Smooth muscle cell (in vitro differentiated cells): ENCODE measurements around the gene NPIPB6. TPM values are rescaled to one million over a fixed set of nuclear protein-coding genes. Genes with fewer than 3 reads are reported as not detected.

ENCODE experiments used
- DNase-seq: peaks from one replicate; lab custom pipeline; 2025; ENCODE audit not compliant: unreplicated experiment; lab: John Stamatoyannopoulos, UW
- H2AFZ ChIP-seq: fragments of 200-600 bp; sonication (generic); 2 replicates; pipeline ENCODE4 v1.6.0; 2016; ENCODE audit warnings: antibody characterized with exemption, low read depth, mild to moderate bottlenecking
- H3F3A ChIP-seq: fragments of 200-600 bp; sonication (generic); 2 replicates; pipeline ENCODE4 v1.6.0; 2017; ENCODE audit warnings: antibody characterized with exemption, low read depth
- H3K27ac ChIP-seq: fragments of 200-600 bp; sonication (generic); 2 replicates; pipeline ENCODE4 v1.5.1; 2016; ENCODE audit warnings: low read depth, mild to moderate bottlenecking
- H3K27me3 ChIP-seq: fragments of 200-600 bp; sonication (generic); 2 replicates; pipeline ENCODE4 v1.6.1; 2016; ENCODE audit warnings: low read depth, mild to moderate bottlenecking
- H3K36me3 ChIP-seq: fragments of 200-600 bp; sonication (generic); 2 replicates; pipeline ENCODE4 v1.5.1; 2016; ENCODE audit warnings: low read depth
- H3K4me1 ChIP-seq: fragments of 200-600 bp; sonication (generic); 2 replicates; pipeline ENCODE4 v1.5.1; 2016; ENCODE audit warnings: low read depth
- H3K4me2 ChIP-seq: fragments of 200-600 bp; sonication (generic); 2 replicates; pipeline ENCODE4 v1.6.0; 2016; ENCODE audit warnings: mild to moderate bottlenecking
- H3K4me3 ChIP-seq: fragments of 200-600 bp; sonication (generic); 2 replicates; pipeline ENCODE4 v1.5.1; 2016; ENCODE audit warnings: mild to moderate bottlenecking
- H3K79me2 ChIP-seq: fragments of 200-600 bp; sonication (generic); 2 replicates; pipeline ENCODE4 v1.6.0; 2016; ENCODE audit warnings: low read depth, mild to moderate bottlenecking
- H3K9ac ChIP-seq: fragments of 200-600 bp; sonication (generic); 2 replicates; pipeline ENCODE4 v1.6.0; 2016; ENCODE audit warnings: low read depth
- H3K9me3 ChIP-seq: fragments of 200-600 bp; sonication (generic); replicated peaks from 2 replicates; pipeline ENCODE4 v1.5.1; 2016; ENCODE audit warnings: low read depth
- H4K20me1 ChIP-seq: fragments of 200-600 bp; sonication (generic); 2 replicates; pipeline ENCODE4 v1.6.0; 2016; ENCODE audit warnings: low read depth
- WGBS: methylation state at CpG from one replicate; pipeline ENCODE4 v1.1.7; 2016; ENCODE audit warnings: low lambda C conversion rate; 5-methylcytosine and 5-hydroxymethylcytosine counted together
- polyA plus RNA-seq: library from polyadenylated mRNA; unstranded; fragments of >200 nt; fragmentation: Nextera tagmentation; extraction: Ambion mirVana; gene quantifications from 2 replicates; pipeline ENCODE4 v1.2.1, GENCODE V29; 2016
- total RNA-seq: library from RNA; depleted of rRNA; stranded (reverse); fragments of >200 nt; gene quantifications from 2 replicates; pipeline ENCODE4 v1.2.3, GENCODE V29; 2014
- TF ChIP-seq, protein P1 (sequence below): fragments of 200-600 bp; sonication (generic); IDR thresholded peaks from 2 replicates; pipeline ENCODE4 v1.5.1; 2017; ENCODE audit warnings: borderline replicate concordance, mild to moderate bottlenecking, antibody characterized with exemption; ENCODE audit not compliant: insufficient read depth, poor library complexity, severe bottlenecking

The NPIPB6 gene
- total and polyA plus RNA-seq, 2 experiments from 2014 or later, result 0.17 to 0.22 TPM

DNA sequence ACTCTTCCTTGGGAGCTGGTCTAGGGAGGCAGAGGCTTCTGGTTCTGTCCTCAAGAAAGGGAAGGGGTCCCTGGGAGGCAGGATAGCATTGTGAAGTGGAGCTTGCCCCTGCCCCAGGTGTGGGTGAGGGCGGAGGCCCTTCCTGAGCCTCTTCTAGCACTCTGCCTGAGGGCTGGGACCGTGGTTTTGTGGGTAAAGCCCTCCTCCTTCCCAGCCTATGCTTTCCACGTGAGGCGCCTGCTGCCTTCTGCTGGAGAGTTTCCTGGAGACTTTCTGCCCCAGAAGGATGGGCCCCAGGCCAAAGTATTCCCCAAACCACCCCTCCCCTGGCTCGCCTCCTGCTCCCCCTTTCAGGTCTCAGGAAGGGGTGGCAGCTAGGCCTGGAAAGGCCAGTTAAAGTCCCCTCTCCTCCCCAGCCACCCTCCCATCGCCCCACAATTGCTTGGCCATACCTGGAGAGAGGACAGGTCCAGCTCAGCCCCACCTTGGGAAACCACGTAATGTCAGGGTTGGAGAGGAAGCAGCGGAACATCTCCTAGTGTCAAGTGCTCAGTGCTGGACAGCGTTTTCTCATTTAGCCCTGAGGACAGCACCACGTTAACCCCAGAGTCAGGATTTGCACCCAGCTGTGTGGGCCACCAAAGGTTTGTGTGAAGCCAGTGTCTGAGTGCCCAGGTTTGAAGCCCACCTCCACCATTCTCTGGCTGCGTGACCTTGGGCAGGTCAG, 65.4 kb downstream of the NPIPB6 start:
- no peak overlapping the region for H3K4me3 ChIP-seq
- no peaks in the 10 kb centered on the region for H3K36me3 ChIP-seq
- H3K79me2 ChIP-seq, result no peaks in the 10 kb centered on the region
- H3K9ac ChIP-seq, result no peak overlapping the region
- DNase-seq, result no peak
- no peaks in the 10 kb centered on the region for H3K9me3 ChIP-seq
- H3K27me3 ChIP-seq, result peaks cover 11% of the 10 kb centered on the region
- TF ChIP-seq, protein P1, sequence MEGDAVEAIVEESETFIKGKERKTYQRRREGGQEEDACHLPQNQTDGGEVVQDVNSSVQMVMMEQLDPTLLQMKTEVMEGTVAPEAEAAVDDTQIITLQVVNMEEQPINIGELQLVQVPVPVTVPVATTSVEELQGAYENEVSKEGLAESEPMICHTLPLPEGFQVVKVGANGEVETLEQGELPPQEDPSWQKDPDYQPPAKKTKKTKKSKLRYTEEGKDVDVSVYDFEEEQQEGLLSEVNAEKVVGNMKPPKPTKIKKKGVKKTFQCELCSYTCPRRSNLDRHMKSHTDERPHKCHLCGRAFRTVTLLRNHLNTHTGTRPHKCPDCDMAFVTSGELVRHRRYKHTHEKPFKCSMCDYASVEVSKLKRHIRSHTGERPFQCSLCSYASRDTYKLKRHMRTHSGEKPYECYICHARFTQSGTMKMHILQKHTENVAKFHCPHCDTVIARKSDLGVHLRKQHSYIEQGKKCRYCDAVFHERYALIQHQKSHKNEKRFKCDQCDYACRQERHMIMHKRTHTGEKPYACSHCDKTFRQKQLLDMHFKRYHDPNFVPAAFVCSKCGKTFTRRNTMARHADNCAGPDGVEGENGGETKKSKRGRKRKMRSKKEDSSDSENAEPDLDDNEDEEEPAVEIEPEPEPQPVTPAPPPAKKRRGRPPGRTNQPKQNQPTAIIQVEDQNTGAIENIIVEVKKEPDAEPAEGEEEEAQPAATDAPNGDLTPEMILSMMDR, result no peak
- no peak overlapping the region for H3K27ac ChIP-seq
- H2AFZ ChIP-seq, result no peak overlapping the region
- no peaks in the 10 kb centered on the region for H3F3A ChIP-seq
- no peak overlapping the region for H3K4me2 ChIP-seq
- 68% methylated on average over 10 of the region's 11 CpGs for WGBS
- no peaks in the 10 kb centered on the region for H3K4me1 ChIP-seq
- H4K20me1 ChIP-seq, result peaks cover 37% of the 10 kb centered on the region

DNA sequence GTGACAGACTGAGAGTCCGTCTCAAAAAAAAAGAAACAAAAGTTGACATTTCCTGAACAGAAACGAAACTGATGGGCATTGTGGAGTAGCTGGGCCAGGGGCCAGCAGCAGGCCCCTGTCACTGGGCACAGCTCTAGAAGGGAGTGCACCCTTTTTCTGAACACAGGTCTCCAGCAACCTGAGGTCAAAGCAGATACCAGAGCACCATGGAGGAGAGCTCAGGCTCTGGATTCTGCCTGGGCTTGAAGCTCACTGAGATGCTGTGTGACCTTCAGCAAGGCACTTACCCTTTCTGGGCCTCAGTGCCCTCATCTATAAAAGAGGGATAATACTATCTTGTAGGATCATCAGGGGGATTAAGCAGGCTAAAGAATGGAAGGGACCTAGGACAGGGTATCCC, 66.0 kb downstream of the NPIPB6 start:
- H3K27ac ChIP-seq, result no peak overlapping the region

DNA sequence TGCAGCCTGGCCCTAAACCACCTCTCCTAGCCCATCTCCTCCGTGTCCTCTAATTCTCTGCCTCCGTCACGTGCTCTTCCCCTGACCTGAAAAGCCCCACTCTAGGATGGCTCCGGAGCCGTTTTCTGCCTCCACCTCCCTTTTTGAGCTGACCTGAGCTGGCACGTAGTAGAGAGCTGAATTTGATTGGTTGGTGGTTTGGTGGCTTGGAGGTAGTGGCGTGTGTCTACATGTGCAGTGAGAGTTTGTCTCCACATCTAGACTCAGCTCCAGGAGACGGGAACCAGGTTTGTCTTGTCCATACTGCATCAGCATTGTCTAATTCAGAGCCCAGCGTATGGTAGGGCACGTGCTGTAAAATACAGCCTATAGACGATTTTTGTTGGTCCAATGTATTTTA, 68.0 kb downstream of the NPIPB6 start:
- Histone ChIP-seq H3K4me1 (no peaks in the 10 kb centered on the region), H3K4me2 (no peak overlapping the region), H3K27me3 (peaks cover 16% of the 10 kb centered on the region), H3K4me3 (no peak overlapping the region), H3K79me2 (no peaks in the 10 kb centered on the region), H3K9me3 (no peaks in the 10 kb centered on the region), H3K9ac (no peak overlapping the region), H4K20me1 (peaks cover 23% of the 10 kb centered on the region), H2AFZ (no peak overlapping the region), H3K36me3 (no peaks in the 10 kb centered on the region), H3F3A (no peaks in the 10 kb centered on the region), H3K27ac (no peak overlapping the region)
- no peak for DNase-seq
- 89% methylated on average over 11 of the region's 11 CpGs for WGBS
- TF ChIP-seq, protein P1, result no peak

More for the DNA sequence above, 66.0 kb downstream of the NPIPB6 start:
- 100% methylated on average over 2 of the region's 2 CpGs for WGBS
- Histone ChIP-seq H4K20me1 (peaks cover 37% of the 10 kb centered on the region), H3K9me3 (no peaks in the 10 kb centered on the region), H3K9ac (no peak overlapping the region), H2AFZ (no peak overlapping the region), H3K4me1 (no peaks in the 10 kb centered on the region), H3K36me3 (no peaks in the 10 kb centered on the region), H3K4me3 (no peak overlapping the region), H3K79me2 (no peaks in the 10 kb centered on the region), H3K4me2 (no peak overlapping the region), H3K27me3 (peaks cover 16% of the 10 kb centered on the region), H3F3A (no peaks in the 10 kb centered on the region)
- no peak for DNase-seq
- TF ChIP-seq, protein P1, result no peak

DNA sequence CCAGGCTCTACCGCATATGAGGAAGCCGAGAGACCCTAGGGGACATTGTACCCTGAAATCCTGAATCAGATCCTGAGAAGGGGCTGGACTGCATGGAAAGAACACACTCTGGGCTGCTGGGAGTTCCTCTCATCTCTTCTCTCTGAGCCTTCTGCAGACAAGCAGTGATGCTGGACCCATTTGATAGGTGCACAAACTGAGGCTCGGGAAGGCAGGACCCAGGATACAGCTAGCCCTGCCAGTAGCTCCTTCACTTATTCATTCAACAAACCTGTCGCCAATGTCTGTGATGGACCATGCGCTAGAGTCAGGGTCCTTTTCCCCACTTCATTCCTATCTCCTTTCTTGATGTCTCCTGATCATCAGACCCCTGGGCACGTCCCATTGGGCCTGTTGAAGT, 69.1 kb downstream of the NPIPB6 start:
- Histone ChIP-seq H2AFZ (no peak overlapping the region), H3K4me3 (no peak overlapping the region)
- 90% methylated on average over 6 of the region's 6 CpGs for WGBS

More for the DNA sequence above, 69.1 kb downstream of the NPIPB6 start:
- Histone ChIP-seq H3F3A (no peaks in the 10 kb centered on the region), H3K9ac (no peak overlapping the region), H3K27me3 (peaks cover 16% of the 10 kb centered on the region), H3K4me1 (no peaks in the 10 kb centered on the region), H4K20me1 (peaks cover 22% of the 10 kb centered on the region), H3K79me2 (no peaks in the 10 kb centered on the region), H3K9me3 (no peaks in the 10 kb centered on the region), H3K36me3 (no peaks in the 10 kb centered on the region), H3K4me2 (no peak overlapping the region), H3K27ac (no peak overlapping the region)
- TF ChIP-seq, protein P1, result no peak
- no peak for DNase-seq
